NT2/D1 (cell line): ENCODE measurements around the gene CRY2.

Source experiments
- DNase-seq: peaks from one replicate; pipeline ENCODE4 v3.0.0-alpha.2; 2011; ENCODE audit warnings: low read depth, low spot score
- H3K27me3 ChIP-seq: 2 replicates; pipeline ENCODE4 v1.6.0; 2011; ENCODE audit warnings: mild to moderate bottlenecking; ENCODE audit not compliant: insufficient read length, insufficient read depth
- H3K36me3 ChIP-seq: 2 replicates; pipeline ENCODE4 v1.6.1; 2011; ENCODE audit warnings: mild to moderate bottlenecking, low read length, mixed read lengths; ENCODE audit not compliant: insufficient read depth, insufficient read length
- H3K4me1 ChIP-seq: 2 replicates; pipeline ENCODE4 v1.5.1; 2011; ENCODE audit not compliant: insufficient read depth, insufficient read length
- H3K4me3 ChIP-seq: 2 replicates; pipeline ENCODE4 v1.5.1; 2011; ENCODE audit warnings: low read depth; ENCODE audit not compliant: insufficient read length
- H3K9ac ChIP-seq: 2 replicates; pipeline ENCODE4 v1.6.0; 2011; ENCODE audit warnings: low read depth; ENCODE audit not compliant: insufficient read length
- H3K9me3 ChIP-seq: 2 replicates; pipeline ENCODE4 v1.5.1; 2011; ENCODE audit warnings: mild to moderate bottlenecking, low read length; ENCODE audit not compliant: insufficient read depth
- SUZ12 ChIP-seq: IDR thresholded peaks from 2 replicates; pipeline ENCODE4 v1.6.1; 2011; ENCODE audit not compliant: insufficient read length, insufficient read depth; ENCODE audit errors: extremely low read depth
- YY1 ChIP-seq: IDR thresholded peaks from 2 replicates; pipeline ENCODE4 v1.6.1; 2011; ENCODE audit not compliant: insufficient read length, insufficient read depth
- ZNF274 ChIP-seq: IDR thresholded peaks from 2 replicates; pipeline ENCODE4 v1.6.1; 2011; ENCODE audit warnings: mild to moderate bottlenecking, low read depth, low read length

The CRY2 gene

GRCh38 chr11:45877221-45877620, 29.9 kb downstream of the CRY2 start:
- no peaks in the 10 kb centered on the region for H3K27me3 ChIP-seq
- TF ChIP-seq ZNF274 (no peak), YY1 (no peak), SUZ12 (no peak)
- no peak overlapping the region for H3K4me3 ChIP-seq
- H3K9ac ChIP-seq, result no peak overlapping the region
- no peaks in the 10 kb centered on the region for H3K9me3 ChIP-seq
- H3K36me3 ChIP-seq, result peaks cover 67% of the 10 kb centered on the region
- no peak for DNase-seq
- peaks cover 17% of the 10 kb centered on the region for H3K4me1 ChIP-seq

DNA sequence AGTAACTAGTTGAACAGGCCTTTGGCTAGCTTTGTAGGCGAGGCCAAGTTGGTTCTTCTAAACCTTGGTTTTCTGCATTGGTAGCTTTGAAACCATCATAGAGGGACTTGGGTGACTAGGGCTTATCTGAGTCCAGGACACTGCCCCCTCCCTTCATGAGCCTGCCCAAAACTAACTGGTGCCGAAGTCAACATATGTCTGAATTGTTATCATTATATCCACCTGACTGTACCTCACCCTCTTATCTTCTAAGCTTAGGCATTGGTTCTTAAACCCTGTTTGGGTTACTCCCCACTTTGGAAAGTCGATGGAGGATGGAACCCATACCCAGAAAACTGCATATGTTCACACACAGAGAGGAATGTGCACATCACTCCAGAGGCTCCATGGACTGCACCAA, 30.6 kb downstream of the CRY2 start:
- Histone ChIP-seq H3K9me3 (no peaks in the 10 kb centered on the region), H3K9ac (no peak overlapping the region), H3K4me3 (no peak overlapping the region), H3K27me3 (no peaks in the 10 kb centered on the region), H3K36me3 (peaks cover 65% of the 10 kb centered on the region), H3K4me1 (peaks cover 17% of the 10 kb centered on the region)
- TF ChIP-seq YY1 (no peak), SUZ12 (no peak), ZNF274 (no peak)
- no peak for DNase-seq

DNA sequence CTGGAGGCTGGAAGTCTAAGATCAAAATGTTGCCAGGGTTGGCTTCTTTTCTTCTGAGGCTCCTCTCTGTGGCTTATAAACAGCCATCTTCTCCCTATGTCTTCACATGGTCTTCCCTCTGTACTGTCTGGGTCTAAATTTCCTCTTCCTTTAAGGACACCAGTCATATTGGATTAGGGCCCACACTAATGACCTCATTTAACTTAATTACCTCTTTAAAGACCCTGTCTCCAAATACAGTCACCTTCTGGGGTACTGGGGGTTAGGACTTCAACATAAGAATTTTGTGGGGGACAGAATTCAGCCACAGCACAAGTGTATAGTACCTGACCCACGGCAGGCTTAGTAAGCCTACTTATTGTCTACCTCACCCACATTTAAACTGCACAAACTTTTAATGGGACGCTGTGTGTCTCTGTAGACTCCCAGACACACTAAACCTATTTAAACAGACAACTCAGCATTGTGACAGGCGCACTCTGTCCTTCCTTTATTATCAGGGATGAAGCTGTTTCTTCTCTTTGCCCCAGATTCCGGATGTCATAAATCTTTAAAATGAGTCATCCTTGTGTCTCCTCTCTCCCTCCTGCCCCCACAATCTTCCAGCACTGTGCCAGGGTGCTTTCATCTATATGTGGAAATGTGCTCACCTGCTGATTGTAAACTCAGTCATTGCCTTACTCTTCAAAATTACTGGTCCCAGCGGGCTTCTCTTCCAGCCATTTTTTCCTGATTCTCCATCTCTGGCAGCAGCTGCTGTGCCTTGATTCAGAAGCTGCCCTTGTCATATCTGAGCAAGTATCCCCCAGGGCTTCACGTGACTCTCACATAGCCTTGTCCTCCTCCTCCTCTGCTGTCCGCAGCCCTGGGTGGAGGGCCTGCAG, 32.8 kb downstream of the CRY2 start:
- Histone ChIP-seq H3K9ac (no peak overlapping the region), H3K9me3 (no peaks in the 10 kb centered on the region), H3K4me1 (peaks cover 13% of the 10 kb centered on the region), H3K27me3 (peaks cover 5% of the 10 kb centered on the region), H3K36me3 (peaks cover 48% of the 10 kb centered on the region), H3K4me3 (no peak overlapping the region)
- no peak for TF ChIP-seq YY1
- no peak for TF ChIP-seq SUZ12
- TF ChIP-seq ZNF274, result no peak
- no peak for DNase-seq

DNA sequence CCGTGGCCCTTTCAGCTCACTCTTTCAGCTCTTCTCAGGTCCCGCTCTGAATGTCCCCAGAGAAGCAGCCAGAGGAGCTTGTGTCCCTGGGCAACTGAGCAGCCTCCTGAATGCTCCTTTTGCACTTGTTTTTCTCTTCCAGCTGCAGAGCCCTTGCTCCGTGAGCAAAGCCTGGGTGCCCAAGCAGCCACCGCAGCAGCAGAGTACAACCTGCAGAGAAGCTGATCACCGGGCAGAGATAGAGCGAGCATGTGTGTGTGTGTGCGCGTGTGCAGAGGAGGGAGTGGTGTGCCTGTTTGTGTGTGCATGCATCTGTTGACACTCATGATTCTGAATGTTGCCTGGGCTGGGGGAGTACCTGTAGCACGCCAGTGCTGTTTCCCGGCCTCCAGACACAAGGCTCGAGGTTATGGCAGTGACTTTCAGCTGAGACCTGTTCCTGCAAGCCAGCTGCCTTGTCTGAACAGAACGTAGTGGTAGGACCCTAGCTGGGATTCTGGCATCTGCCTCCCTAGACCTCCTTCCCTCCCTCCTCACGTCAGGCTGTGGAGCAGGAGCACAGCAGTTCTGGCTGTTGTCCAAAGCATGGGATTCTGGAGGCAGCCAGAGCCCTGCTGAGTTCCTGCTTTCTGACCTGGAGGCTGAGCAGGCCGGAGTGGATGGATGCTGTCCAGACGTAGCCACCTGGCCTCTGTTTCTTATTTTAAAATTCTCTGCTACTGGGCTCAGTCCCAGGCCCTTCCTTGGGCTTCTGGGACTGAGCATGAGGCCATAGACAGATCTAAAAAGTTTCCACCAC, 33.7 kb downstream of the CRY2 start:
- Histone ChIP-seq H3K27me3 (peaks cover 12% of the 10 kb centered on the region), H3K9me3 (no peaks in the 10 kb centered on the region), H3K4me3 (no peak overlapping the region), H3K9ac (peak overlapping the region; percentile 13), H3K36me3 (peaks cover 39% of the 10 kb centered on the region), H3K4me1 (peaks cover 10% of the 10 kb centered on the region)
- no peak for TF ChIP-seq YY1
- no peak for TF ChIP-seq ZNF274
- TF ChIP-seq SUZ12, result no peak
- no peak for DNase-seq

DNA sequence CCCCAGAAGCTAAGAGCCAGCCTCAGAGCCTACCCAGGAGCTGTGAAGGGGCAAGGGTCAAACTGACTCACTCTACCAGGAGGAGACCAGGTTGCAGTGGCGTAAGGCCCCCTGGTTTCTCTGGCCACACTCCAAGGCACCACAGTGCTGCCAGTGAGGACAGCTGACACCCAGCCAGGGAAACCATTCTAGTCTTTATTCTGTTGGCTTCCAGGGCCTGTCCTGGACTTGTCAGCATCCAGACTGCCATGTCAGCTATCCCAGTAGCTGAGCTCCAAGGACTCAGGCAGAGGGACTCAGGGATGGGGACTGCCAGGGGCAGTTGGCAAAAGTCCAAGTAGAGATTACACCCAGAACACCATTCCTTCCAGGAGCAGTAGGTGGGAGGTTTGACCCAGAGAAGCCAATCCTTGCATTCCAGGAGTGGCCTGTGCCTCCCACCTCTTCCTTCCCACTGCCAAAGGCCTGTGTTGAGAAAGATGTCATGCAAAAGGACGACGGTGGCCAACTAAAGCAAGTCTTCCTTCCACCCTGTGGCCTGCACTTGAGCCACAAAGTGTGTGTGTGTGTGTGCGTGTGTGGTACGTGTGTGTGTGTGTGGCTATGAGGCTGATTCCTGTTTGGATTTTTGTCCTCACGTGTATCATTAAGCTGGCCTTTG, 34.6 kb downstream of the CRY2 start:
- peaks cover 10% of the 10 kb centered on the region for H3K4me1 ChIP-seq
- H3K9me3 ChIP-seq, result no peaks in the 10 kb centered on the region
- H3K27me3 ChIP-seq, result peaks cover 20% of the 10 kb centered on the region
- H3K4me3 ChIP-seq, result no peak overlapping the region
- H3K36me3 ChIP-seq, result peaks cover 33% of the 10 kb centered on the region
- TF ChIP-seq ZNF274 (no peak), SUZ12 (no peak), YY1 (no peak)
- no peak for DNase-seq
- no peak overlapping the region for H3K9ac ChIP-seq

GRCh38 chr11:45884596-45885185, 37.4 kb downstream of the CRY2 start:
- Histone ChIP-seq H3K36me3 (peaks cover 18% of the 10 kb centered on the region), H3K9ac (no peak overlapping the region), H3K4me3 (peak overlapping the region; percentile 3), H3K27me3 (peaks cover 29% of the 10 kb centered on the region), H3K4me1 (peaks cover 8% of the 10 kb centered on the region), H3K9me3 (no peaks in the 10 kb centered on the region)
- TF ChIP-seq YY1 (no peak), SUZ12 (no peak), ZNF274 (no peak)
- no peak for DNase-seq
